Nephron (organoid): ENCODE data around the gene CEP290.
"Not testable (repeated sequence)": the region's sequence is repeated elsewhere in the genome, so short reads cannot be mapped to it uniquely, and the experiment has no call there.

Source experiments
- H3K27ac Mint-ChIP-seq, 3 experiments: 2 replicates each; pipeline ENCODE4 v1.8.0; 2020; ENCODE audit warnings: mixed read lengths in 3 of 3, mild to moderate bottlenecking in 2 of 3, moderate library complexity in 1 of 3
- H3K27me3 Mint-ChIP-seq: 2 replicates; pipeline ENCODE4 v1.8.0; 2021; ENCODE audit warnings: low read depth, mild to moderate bottlenecking, moderate library complexity, mixed read lengths
- H3K36me3 Mint-ChIP-seq: 2 replicates; pipeline ENCODE4 v1.8.0; 2020; ENCODE audit warnings: low read depth, mixed read lengths
- H3K4me1 Mint-ChIP-seq: 2 replicates; pipeline ENCODE4 v1.8.0; 2020; ENCODE audit warnings: mixed read lengths
- H3K4me3 Mint-ChIP-seq, 3 experiments: 2 replicates each; pipeline ENCODE4 v1.8.0; 2020; ENCODE audit warnings: mild to moderate bottlenecking in 3 of 3, mixed read lengths in 3 of 3, moderate library complexity in 2 of 3
- H3K9me3 Mint-ChIP-seq: 2 replicates; pipeline ENCODE4 v1.8.0; 2020; ENCODE audit warnings: mixed read lengths
- TF ChIP-seq, protein P1 (sequence below), 3 experiments: fragments of 200-600 bp; sonication (generic); IDR thresholded peaks; one replicate each; pipeline ENCODE4 v1.5.0; 2021; ENCODE audit warnings: antibody characterized with exemption in 3 of 3; ENCODE audit not compliant: unreplicated experiment in 3 of 3

The CEP290 gene

DNA sequence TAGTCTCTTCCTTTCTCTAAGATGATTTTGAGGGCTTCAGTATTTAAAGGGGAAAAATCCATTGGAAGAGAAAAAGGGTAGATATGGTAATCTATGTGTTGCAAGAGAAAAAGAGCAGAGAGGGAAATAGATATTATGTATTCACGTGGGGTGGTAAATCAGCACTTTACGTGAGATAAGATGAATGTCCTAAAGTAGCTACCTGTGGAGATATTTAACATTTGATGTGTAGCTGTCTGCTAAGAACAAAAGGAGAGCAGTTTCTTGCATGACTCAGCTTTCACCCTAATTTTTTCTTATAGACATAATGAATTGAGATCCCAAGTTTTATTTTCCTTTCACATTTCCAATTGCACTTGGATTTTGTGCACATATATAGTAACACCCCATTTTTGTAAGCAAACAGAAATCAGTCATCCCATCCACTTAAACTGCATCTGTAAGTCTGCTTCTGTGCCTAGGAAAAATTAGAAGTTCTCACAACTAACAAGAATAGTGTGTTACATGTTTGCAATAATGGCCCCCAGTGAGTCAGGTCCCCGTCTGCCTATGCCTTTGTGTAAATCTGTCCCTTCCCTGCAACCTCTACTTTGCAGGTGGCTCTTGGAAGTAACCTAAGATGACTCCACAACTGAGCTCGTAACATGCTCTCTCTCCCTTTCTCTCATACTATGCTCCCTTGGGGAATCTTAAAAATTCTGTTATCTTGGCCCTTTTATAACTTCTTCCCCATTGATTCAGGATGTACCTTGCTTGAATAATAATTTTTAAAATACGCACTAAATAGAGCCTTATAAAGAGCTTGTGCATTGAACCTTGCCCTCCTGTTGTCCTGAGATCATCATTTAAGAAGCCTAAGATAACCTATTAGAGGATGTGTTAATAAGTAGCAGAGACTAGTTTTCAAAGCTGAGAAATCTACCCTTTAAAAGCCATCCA is 3.9 kb upstream of the CEP290 start:
- H3K27ac Mint-ChIP-seq, result peak overlapping the region in 1 of 3 experiments; percentile 42
- TF ChIP-seq, protein P1, sequence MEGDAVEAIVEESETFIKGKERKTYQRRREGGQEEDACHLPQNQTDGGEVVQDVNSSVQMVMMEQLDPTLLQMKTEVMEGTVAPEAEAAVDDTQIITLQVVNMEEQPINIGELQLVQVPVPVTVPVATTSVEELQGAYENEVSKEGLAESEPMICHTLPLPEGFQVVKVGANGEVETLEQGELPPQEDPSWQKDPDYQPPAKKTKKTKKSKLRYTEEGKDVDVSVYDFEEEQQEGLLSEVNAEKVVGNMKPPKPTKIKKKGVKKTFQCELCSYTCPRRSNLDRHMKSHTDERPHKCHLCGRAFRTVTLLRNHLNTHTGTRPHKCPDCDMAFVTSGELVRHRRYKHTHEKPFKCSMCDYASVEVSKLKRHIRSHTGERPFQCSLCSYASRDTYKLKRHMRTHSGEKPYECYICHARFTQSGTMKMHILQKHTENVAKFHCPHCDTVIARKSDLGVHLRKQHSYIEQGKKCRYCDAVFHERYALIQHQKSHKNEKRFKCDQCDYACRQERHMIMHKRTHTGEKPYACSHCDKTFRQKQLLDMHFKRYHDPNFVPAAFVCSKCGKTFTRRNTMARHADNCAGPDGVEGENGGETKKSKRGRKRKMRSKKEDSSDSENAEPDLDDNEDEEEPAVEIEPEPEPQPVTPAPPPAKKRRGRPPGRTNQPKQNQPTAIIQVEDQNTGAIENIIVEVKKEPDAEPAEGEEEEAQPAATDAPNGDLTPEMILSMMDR (IDR thresholded peaks at IDR 0.05; ENCODE audit: unreplicated experiment in 3 of 3), result no peak
- no peaks in the 10 kb centered on the region for H3K27me3 Mint-ChIP-seq
- peaks cover 4% of the 10 kb centered on the region for H3K36me3 Mint-ChIP-seq
- no peaks in the 10 kb centered on the region for H3K9me3 Mint-ChIP-seq
- peaks cover 25% of the 10 kb centered on the region for H3K4me1 Mint-ChIP-seq
- peak overlapping the region; percentile 5 to 33 (median 32) for H3K4me3 Mint-ChIP-seq

DNA sequence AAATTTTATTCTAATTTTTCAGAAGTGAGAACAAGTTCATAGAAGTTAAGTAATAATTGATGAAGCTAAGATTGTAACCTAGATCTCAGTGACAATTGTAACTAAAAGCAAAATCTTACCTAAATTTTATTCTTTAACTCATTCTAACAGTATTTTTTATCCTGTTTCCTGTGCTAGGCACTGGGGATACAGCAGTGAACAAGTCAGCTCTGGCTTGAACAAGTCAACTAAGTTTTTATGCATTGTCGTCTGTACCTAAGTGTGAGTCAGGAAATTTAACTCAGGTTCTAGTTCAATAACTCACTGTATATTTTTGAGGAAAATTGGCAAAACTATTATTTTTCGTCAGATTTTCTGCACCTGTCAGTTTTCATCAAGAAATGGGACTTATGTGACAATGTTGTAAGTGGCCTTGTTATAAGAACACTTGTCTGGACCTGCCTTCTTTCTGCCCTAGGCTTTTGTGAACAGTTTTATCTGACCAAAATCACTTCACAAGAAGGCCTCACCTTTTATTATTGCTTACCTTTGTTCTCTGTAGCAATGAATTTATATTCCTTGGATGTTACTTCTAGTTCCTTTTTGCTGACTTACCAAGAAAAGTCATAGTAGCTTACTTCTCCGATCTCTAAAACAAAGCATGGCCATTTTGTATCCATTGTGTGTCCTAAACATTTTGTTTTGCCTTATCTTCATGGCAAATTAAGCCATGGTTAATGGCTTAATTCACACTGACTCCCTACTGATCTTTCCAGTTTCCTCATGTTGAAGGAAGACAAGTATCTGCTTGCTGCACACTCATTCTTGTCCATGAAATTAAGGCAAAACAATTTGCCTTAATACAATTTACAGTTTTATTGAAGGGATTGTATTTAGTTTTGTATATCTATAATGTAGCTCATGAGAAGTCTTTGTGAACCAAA is 2.9 kb upstream of the CEP290 start:
- Mint-ChIP-seq H3K9me3 (no peaks in the 10 kb centered on the region), H3K4me1 (peaks cover 25% of the 10 kb centered on the region), H3K27me3 (no peaks in the 10 kb centered on the region), H3K27ac (peak overlapping the region in 1 of 3 experiments; percentile 42), H3K36me3 (peaks cover 9% of the 10 kb centered on the region), H3K4me3 (peak overlapping the region; percentile 61 to 88 (median 72))
- TF ChIP-seq, protein P1 (IDR thresholded peaks at IDR 0.05; ENCODE audit: unreplicated experiment in 3 of 3), result no peak

DNA sequence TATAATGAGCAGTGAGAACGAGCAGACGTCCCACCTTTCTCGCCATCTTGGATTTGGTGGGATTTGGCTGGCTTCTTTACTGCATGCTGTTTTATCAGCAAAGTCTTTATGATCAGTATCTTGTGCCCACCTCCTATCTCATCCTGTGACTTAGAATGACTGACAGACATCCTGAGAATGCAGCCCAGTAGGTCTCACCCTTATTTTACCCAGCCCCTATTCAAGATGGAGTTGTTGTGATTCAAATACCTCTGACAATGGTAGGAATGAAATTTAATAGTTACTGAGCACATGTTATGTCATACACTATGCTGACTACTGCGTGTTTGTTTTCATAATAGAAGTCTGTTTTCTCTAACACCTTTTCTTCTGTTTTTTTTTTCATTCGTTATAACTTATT is 2.1 kb upstream of the CEP290 start:
- TF ChIP-seq, protein P1 (IDR thresholded peaks at IDR 0.05; ENCODE audit: unreplicated experiment in 3 of 3), result no peak
- H3K27ac Mint-ChIP-seq, result no peak overlapping the region
- peak overlapping the region; percentile 61 to 88 (median 72) for H3K4me3 Mint-ChIP-seq
- H3K4me1 Mint-ChIP-seq, result peaks cover 25% of the 10 kb centered on the region
- no peaks in the 10 kb centered on the region for H3K27me3 Mint-ChIP-seq
- no peaks in the 10 kb centered on the region for H3K9me3 Mint-ChIP-seq
- H3K36me3 Mint-ChIP-seq, result peaks cover 7% of the 10 kb centered on the region

DNA sequence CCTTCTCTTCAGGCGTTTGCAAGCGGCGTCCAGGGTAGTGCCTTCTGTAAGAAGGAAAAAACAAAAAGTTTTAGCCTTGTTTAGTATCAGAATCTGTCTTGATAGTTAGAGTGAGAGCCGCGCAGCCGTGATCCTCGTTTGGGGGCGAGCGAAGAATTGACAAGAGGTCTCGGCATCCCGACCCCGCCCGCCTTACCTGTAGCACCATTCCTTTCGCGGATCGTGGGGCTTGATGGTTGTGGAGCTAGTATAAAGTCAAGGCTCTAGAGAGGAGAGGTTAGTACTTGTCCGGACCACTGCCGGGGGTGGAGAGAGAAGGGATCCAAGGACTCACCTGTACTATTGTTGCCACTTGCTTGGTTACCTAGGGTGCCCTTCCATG is 713 bp upstream of the CEP290 start:
- Mint-ChIP-seq H3K4me1 (peaks cover 25% of the 10 kb centered on the region), H3K36me3 (peaks cover 19% of the 10 kb centered on the region), H3K27me3 (no peaks in the 10 kb centered on the region), H3K27ac (peak overlapping the region; percentile 22 to 90 (median 83)), H3K4me3 (peak overlapping the region; percentile 88 to 90 (median 89)), H3K9me3 (no peaks in the 10 kb centered on the region)
- TF ChIP-seq, protein P1 (IDR thresholded peaks at IDR 0.05; ENCODE audit: unreplicated experiment in 3 of 3), result no peak

DNA sequence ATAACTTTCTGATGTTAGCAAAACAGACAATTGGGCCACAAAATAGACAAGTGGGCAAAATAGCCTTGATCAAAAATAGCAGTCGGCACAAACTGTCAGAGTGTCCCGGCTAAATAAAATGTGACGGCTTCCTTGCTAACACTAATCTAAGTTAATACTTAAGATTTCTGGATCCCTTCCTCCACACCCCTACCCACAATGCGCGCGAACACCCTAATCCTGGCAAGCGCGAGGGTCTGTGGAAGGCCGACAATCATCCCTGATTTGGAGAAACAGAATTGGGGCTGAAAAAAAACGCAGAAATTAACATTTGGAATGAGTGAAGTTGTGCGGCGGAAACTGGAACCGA is 489 bp downstream of the CEP290 start:
- Mint-ChIP-seq H3K9me3 (no peaks in the 10 kb centered on the region), H3K36me3 (peaks cover 26% of the 10 kb centered on the region), H3K27ac (peak overlapping the region; percentile 22 to 90 (median 83)), H3K27me3 (no peaks in the 10 kb centered on the region), H3K4me1 (peaks cover 25% of the 10 kb centered on the region), H3K4me3 (peak overlapping the region; percentile 88 to 90 (median 89))
- TF ChIP-seq, protein P1 (IDR thresholded peaks at IDR 0.05; ENCODE audit: unreplicated experiment in 3 of 3), result no peak

DNA sequence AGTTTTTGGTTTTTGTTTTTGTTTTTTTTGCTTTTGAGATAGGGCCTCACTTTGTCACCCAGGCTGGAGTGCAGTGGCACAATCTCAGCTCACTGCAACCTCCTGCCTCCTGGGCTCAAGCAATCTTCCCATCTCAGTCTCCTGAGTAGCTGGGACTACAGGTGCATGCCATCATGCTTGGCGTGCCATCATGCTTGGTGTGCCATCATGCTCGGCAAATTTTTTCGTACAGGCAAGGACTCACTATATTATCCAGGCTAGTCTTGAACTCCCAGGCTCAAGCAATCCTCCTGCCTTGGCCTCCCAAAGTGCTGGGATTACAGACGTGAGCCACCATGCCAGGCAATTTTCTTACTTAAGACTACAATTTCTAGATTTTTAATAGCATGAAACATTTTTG is 2.2 kb downstream of the CEP290 start:
- H3K36me3 Mint-ChIP-seq, result peaks cover 29% of the 10 kb centered on the region
- not testable (repeated sequence) for H3K9me3 Mint-ChIP-seq, H3K27ac Mint-ChIP-seq, H3K4me3 Mint-ChIP-seq, H3K27me3 Mint-ChIP-seq
- peaks cover 14% of the 10 kb centered on the region for H3K4me1 Mint-ChIP-seq

DNA sequence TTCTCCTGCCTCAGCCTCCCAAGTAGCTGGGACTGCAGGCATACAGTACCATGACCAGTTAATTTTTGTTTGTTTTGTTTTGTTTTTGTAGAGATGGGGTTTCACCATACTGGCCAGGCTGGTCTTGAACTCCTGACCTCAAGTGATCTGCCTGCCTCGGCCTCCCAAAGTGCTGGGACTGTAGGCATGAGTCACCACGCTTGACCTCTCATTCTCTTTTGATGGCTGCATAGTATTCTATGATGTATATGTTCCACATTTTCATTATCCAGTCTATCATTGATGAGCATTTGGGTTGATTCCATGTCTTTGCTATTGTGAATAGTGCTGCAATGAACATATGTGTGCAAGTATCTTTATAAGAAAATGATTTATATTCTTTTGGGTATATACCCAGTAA is 8.7 kb downstream of the CEP290 start:
- H3K4me1 Mint-ChIP-seq, H3K9me3 Mint-ChIP-seq, H3K27me3 Mint-ChIP-seq, H3K4me3 Mint-ChIP-seq, H3K27ac Mint-ChIP-seq: not testable (repeated sequence)
- H3K36me3 Mint-ChIP-seq, result peaks cover 47% of the 10 kb centered on the region
